Measurements from ENCODE around the gene NEK3. TPM values are rescaled to one million over a fixed set of nuclear protein-coding genes. Genes with fewer than 3 reads are reported as not detected.

NEK3 gene
- total RNA-seq, 4 donors from 2014 or later, result 14.1 to 47.8 (median 21.8) TPM

GRCh38 chr13:52169839-52170238 is 10.4 kb upstream of the NEK3 start:
- no peak for TF ChIP-seq CTCF (IDR thresholded peaks at IDR 0.05; ENCODE audit: low read depth)

GRCh38 chr13:52165411-52165810 is 6.0 kb upstream of the NEK3 start:
- no peak for TF ChIP-seq CTCF (IDR thresholded peaks at IDR 0.05; ENCODE audit: low read depth)

DNA sequence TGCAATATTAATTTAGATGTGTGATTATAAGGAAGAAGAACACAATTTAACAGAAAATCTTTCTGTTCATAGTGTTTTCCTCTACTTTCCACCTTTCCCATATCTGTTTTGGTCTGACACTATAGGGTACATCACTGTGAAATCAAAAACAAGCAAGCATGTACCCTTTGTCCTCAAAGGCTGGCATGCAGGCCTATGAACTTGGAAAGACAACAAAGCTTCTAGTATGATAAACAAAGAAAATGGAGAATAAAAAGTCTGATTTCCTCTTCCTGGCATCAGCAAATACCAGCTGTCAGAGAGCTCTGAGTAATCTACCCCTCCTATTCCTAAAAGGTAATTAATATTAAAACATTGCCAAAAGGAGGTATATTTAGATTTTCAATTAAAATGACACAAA is 5.6 kb upstream of the NEK3 start:
- no peak for TF ChIP-seq CTCF (IDR thresholded peaks at IDR 0.05; ENCODE audit: low read depth)

DNA sequence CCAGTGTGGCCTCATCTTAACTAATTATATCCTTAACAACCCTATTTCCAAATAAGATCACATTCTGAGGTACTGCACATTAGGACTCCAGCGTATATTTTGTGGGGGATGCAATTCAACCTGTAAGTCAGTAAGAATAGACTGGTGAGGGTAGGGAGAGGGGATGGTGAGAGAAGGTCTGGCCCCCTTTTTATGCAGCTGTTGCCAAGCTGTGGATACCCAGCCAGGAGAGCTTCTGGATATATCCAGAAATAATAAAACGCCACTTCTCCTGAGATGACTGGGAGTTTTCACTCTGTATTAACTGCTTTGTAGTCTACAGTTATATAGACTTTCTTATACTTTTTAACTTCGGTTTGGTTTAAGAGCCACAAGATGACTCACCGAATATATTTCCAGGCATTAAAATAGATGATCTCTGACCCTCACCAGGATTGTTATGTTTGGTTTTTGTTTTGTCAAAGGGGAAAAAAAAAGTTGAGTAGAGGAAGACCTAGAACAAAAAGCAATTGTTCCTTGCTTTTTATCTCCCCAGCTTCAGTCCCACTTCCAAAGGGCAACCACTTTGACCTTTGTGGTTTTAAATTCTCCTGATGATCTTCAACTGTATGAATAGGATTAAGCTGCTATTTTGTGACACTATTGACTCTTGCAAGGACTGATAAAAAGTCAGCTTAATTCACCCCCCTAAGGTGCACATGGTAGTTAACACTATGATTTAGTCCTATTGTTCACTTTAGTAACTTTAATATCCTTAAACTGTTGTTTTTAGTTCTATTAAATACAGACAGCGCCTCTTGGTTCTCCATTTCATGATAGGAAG is 3.1 kb upstream of the NEK3 start:
- no peak for TF ChIP-seq CTCF (IDR thresholded peaks at IDR 0.05; ENCODE audit: low read depth)

GRCh38 chr13:52161181-52161646 is 1.8 kb upstream of the NEK3 start:
- no peak for TF ChIP-seq CTCF (IDR thresholded peaks at IDR 0.05; ENCODE audit: low read depth)

GRCh38 chr13:52160506-52160905 is 1.1 kb upstream of the NEK3 start:
- TF ChIP-seq CTCF (IDR thresholded peaks at IDR 0.05; ENCODE audit: low read depth), result no peak

DNA sequence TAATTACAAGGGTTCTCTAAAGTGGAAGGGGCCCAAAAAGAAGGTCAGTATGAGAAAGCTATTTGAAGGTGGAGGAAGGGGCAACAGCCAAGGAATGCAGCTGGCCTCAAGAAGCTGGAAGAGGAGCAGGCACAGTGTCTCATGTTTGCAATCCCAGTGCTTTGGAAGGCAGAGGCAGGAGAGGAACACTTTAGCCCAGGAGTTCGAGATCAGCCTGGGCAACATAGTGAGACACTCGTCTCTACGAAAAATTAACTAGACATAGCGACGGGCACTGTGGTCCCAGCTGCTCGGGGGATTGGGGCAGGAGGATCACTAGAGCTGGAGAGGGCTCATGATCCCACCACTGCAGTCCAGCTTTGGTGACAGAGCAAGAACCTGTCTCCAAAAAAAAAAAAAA is 656 bp upstream of the NEK3 start:
- no peak for TF ChIP-seq CTCF (IDR thresholded peaks at IDR 0.05; ENCODE audit: low read depth)

All from subcutaneous adipose tissue (tissue), 4 donors.